ENCODE data around the gene PEX5L.

Gene PEX5L

GRCh38 chr3:179897231-179897630, 139.5 kb downstream of the PEX5L start:
- no peak for DNase-seq (ENCODE audit: low read depth in 1 of 2, low spot score in 1 of 2)

GRCh38 chr3:179896507-179896906, 140.2 kb downstream of the PEX5L start:
- DNase-seq (ENCODE audit: low read depth in 1 of 2, low spot score in 1 of 2), result no peak

GRCh38 chr3:179895330-179895729, 141.4 kb downstream of the PEX5L start:
- DNase-seq (ENCODE audit: low read depth in 1 of 2, low spot score in 1 of 2), result no peak

DNA sequence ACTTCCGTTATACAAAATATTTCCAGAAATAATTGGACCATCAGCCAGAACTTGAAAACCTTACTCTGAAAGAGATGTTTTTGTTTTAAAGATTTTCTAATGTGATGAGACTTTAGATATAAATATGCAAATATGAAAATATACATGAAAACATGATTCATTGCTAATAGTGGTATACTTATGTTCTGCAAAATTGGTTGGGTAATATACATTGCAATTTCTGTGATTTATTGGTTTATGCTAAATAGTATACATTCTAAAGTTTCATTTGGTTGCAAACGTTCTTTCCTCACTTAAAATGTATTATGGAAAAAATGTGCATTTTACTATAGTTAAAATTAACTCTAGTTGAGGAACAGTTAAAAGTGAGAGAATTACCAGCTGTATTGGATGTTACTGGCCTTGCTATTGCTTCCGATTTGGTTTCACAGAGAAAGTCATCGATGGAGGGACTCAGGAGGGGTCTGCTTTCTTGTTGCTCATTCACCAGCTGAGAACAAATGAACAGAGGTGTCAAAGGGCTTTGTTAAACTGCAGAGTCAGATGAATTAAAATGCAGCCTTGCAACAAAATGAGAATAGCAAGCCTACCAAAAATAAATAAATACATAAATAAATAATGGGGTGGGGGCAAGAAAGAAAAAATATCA, 149.3 kb downstream of the PEX5L start:
- DNase-seq (ENCODE audit: low read depth in 1 of 2, low spot score in 1 of 2), result no peak

DNA sequence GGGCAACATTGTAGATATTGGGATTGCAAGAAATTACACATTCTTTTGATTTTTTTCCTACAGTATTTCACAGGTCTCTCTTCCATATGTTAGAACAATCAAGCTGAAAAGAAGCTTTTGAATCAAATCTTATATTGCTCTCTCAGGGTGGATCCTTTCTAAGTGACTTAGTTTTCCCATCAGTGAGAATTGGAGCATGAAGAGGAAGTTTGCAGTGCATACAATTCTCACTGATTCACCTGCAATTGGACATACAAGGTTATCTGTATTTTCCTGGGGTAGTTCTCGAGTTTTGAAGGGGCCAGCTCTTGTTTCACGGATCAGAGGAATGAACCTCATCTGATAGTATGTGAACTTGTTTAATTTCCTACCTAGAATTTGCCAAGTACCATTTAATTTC, 150.8 kb downstream of the PEX5L start:
- no peak for DNase-seq (ENCODE audit: low read depth in 1 of 2, low spot score in 1 of 2)

DNA sequence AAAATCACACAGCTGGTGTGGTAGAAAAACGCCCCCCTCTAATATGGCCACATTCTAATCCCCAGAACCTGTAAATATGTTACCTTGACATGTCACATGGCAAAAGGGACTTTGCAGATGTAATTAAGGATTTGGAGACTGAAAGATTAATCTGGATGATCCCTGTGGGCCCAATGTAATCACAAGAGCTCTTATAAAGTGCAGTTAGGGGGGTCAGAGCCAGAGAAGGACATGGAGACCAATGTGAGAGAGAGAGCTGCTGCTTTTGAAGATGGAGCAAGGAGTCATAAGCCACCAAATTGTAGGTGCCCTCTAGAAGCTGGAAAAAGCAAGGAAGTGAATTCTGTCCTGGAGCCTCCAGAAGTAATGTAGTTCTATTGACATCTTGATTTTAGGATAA, 152.6 kb downstream of the PEX5L start:
- no peak for DNase-seq (ENCODE audit: low read depth in 1 of 2, low spot score in 1 of 2)

DNA sequence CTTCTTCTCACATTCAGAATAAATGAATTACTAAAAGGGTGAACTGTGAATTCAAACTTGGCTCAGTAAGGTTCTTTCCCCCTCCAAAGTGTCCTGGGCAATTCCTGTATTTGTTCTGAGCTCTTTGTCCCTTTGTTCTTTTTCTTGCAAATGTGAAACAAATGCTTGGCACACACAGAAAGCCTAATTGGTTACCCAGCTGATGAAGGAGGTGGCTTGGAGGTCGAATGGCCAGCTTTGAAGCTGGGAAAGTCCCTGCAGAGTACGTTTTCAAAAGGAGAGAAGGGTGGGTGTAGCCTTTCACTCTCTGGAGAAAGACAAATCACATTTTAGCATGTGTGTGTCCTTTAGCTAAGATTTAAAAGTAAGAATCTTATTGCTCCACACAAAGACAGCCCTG, 154.4 kb downstream of the PEX5L start:
- DNase-seq (ENCODE audit: low read depth in 1 of 2, low spot score in 1 of 2), result no peak

GRCh38 chr3:179881791-179882190, 154.9 kb downstream of the PEX5L start:
- DNase-seq (ENCODE audit: low read depth in 1 of 2, low spot score in 1 of 2), result no peak

GRCh38 chr3:179880868-179881267, 155.9 kb downstream of the PEX5L start:
- no peak for DNase-seq (ENCODE audit: low read depth in 1 of 2, low spot score in 1 of 2)

GRCh38 chr3:179876440-179876839, 160.3 kb downstream of the PEX5L start:
- no peak for DNase-seq (ENCODE audit: low read depth in 1 of 2, low spot score in 1 of 2)

DNA sequence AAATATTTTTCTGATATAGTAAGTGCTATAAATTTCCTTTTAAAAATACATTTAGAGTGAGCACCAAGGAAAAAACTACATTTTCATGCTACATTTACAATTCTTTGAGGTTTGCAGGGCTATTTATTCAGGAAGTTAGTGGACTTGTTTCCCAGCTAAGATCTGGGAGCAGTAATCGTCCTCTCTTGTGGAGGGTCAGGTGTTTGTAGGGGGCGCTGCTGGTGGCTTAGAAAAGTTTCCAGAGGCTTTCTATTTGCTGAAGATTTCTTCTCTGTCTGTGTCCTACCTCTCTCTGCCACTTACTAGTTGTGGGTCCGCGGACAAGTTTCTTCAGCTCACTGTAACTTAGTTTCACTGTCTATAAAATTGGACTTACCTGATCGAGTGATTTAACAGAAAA, 163.9 kb downstream of the PEX5L start:
- no peak for DNase-seq (ENCODE audit: low read depth in 1 of 2, low spot score in 1 of 2)

DNA sequence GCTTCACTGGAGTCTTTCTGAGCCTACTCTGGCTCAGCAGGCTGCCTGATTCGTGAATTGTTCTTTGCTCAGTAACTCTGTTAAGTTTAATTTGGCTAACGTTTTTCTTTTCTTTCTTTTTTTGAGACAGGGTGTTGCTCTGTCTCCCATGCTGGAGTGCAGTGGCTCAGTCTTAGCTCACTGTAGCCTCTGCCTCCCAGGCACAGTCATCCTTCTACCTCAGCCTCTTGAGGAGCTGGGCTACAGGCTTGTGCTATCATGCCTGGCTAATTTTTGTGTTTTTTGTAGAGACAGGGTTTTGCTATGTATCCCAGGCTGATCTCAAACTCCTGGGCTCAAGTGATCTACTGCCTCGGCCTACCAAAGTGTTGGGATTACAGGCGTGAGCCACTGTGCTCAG, 165.0 kb downstream of the PEX5L start:
- no peak for DNase-seq (ENCODE audit: low read depth in 1 of 2, low spot score in 1 of 2)

DNA sequence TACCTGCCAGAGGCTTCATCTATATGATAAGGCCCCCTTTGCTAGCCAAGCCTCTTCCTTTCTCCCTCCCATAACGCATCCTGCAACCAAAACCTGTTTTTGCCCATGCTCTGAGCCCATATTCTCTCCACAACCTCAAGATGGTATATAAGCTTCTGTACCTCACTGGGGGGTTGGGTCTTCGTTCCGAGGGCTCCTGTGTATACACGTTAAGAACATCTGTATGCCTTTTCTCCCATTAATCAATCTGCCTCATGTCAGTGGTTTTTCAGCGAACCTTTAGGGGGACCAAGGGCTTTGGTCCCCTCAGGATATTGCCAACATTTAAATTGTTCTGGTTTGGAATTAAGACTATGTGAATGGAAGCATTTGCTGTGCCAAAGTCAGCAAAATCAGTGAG, 168.0 kb downstream of the PEX5L start:
- DNase-seq (ENCODE audit: low read depth in 1 of 2, low spot score in 1 of 2), result no peak

GRCh38 chr3:179867961-179868360, 168.8 kb downstream of the PEX5L start:
- DNase-seq (ENCODE audit: low read depth in 1 of 2, low spot score in 1 of 2), result no peak

GRCh38 chr3:179865861-179866505, 170.8 kb downstream of the PEX5L start:
- no peak for DNase-seq (ENCODE audit: low read depth in 1 of 2, low spot score in 1 of 2)

DNA sequence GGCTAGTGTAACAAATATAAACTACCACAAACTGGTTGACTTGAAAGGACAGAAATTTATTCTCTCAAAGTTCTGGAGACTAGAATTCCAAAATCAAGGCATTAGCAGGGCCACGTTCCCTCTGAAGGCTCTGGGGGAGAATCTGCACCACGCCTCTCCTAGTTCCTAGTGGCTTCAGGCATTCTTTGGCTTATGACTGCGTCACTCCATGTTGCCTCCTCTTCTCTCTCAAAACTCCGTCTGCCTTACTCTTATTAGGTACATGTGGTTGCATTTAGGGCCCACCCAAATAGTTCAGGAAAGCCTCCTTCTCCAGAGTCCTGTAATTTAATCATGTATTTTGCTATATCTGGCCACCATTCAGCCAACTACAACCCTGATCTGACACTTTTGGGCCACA, 174.8 kb downstream of the PEX5L start:
- no peak for DNase-seq (ENCODE audit: low read depth in 1 of 2, low spot score in 1 of 2)

DNA sequence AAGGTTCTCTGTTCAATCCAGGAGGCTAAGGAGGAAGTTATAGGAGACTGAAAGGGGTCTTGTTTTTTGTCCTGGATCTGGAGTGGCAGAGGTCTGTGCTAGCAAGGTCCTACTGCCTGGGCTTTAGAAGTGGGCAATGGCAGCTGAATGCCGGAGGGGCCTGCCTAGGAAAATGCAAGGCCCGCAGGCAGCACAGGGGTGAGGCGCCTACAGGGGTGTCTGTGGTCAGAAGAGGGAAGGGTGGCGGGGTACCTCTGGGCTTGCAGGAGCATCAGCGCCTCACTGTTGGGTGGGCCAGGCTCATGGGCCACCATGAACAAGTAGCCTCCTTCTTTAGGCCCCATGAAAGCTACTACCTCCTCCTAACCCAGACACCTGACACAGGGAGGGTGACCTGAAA, 175.4 kb downstream of the PEX5L start:
- no peak for DNase-seq (ENCODE audit: low read depth in 1 of 2, low spot score in 1 of 2)

DNA sequence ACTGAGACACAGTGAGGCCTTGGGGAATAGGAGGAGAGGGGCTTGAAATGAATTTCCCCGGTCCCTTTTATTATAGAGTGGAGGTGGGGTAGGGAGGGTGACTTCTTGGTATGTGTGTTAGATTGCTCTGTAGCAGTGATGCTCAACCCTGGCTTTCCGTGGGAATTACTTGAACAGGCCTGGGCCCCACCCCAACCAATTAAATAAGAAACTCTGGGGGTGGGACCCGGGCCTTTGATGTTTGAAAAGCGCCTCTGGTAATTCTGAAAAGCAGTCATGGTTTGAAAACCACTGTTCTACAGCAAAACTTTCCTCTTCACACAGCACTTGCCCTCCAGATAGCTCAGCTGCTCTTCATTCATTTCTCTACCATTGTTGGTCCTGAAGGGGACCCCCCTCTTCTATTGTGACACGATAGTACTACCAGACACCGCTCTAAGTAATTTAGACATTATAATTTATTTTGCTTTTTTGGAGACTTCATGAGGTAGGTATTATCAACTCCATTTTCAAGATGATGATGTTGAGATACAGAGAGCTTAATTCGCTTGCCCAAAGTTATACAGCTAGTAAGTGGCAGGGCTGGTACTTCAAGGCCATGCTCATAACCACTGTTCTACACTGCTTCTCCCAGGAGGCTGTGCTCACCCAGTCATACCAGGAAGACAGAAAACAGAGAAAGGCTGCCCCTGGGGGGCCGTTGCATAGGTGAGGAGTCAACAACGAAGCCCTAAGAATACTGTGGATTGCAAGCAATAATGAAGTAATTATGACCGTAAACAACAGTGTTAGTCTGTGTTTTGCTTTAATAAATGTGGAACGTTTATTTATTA, 176.2 kb downstream of the PEX5L start:
- no peak for DNase-seq (ENCODE audit: low read depth in 1 of 2, low spot score in 1 of 2)

DNA sequence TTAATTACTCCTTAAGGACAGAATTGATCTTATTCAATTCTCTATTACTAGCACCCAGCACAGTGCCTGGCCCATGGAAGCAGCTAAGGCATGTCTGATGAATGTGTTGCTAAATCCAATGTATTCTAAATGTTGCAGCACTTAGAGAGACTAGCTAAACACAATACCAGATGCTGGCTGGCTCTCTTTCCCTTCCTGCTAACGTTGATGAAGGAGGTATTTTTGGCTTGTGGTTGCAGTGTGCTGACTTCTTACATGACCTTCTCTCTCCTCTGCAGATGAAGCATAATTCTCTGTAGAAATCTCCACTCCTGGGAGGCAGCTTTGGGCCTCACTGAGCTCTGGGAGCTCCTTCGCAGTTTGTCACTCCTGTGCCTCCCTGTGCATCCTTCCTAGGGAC, 183.6 kb downstream of the PEX5L start:
- DNase-seq (ENCODE audit: low read depth in 1 of 2, low spot score in 1 of 2), result no peak

DNA sequence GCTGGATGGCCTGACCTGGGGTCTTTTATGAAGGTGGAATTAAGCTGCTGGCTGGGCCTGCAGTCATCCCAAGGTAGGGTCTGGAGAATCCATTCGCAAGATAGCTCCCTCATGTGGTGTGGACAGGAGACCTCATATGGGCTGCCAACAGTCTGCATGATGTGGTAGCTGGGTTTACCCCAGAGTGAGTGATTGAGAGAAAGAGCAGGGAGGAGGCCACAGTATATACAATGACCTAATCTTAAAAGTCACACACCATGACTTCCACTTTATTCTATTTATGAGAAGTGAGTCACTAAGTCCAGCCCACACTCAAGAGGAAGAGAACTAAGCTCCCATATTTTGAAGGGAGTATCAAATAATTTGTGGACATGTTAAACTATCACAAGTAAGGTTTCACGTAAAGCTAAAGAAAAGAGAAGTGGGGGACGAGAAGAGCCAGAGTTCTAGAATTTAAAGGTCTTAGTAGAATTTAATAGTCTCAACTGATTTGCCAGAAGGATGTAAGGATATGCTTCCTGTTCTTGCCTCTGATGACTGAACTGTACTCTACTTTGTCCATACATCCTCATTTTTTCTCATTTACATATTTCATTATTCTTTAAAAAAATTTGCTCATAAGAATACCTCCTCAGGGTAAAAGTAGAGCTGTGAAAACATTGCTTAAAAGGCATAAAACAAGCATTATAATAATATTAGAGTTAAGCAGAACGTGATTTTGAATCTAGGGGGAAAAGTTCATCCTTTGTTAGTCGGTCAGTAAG, 184.4 kb downstream of the PEX5L start:
- no peak for DNase-seq (ENCODE audit: low read depth in 1 of 2, low spot score in 1 of 2)

DNA sequence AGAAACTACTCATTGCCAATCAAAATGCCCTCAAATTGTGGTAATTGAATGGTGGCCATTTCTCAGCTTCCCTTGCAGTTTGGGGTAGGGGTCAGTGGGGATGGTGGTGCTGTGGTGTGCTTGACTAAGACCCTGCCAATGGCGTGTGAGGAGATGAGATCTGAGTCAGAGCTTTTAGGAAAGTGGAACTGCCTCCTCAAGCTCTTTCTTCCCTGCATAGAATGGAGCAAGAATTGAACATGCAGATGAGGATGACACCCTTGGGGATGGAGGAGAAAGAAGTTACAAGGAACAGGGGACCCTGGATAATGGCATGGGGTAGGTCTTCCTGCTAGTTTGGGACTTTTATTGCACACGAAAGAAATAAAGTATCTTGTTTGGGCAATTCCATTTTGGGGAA, 188.0 kb downstream of the PEX5L start:
- DNase-seq (ENCODE audit: low read depth in 1 of 2, low spot score in 1 of 2), result no peak

GRCh38 chr3:179842061-179842460, 194.7 kb downstream of the PEX5L start:
- no peak for DNase-seq (ENCODE audit: low read depth in 1 of 2, low spot score in 1 of 2)

All from activated T-helper 1 cell treated with anti-CD3 and anti-CD28 coated beads, Interleukin-2, amount 50 U/mL, for 16 hours (primary cell).